ENCODE data around the gene CLMP. TPM values are rescaled to one million over a fixed set of nuclear protein-coding genes. Genes with fewer than 3 reads are reported as not detected.

The CLMP gene
- total RNA-seq, 1 donor from 2014 or later: 81.1 TPM

Other genes with a start within 250 kb of the CLMP start
- not detected for gene BSX, start 213.4 kb downstream of the CLMP start, total RNA-seq (ENCODE audit: insufficient read depth, low replicate concordance)
- gene HSPA8, start 133.1 kb downstream of the CLMP start, total RNA-seq (ENCODE audit: insufficient read depth, low replicate concordance): 696 TPM
- 8.9 TPM for gene GRAMD1B, start 235.0 kb upstream of the CLMP start, total RNA-seq (ENCODE audit: insufficient read depth, low replicate concordance)

Data from umbilical cord (tissue), 1 donor.